Chondrocyte (in vitro differentiated cells): ENCODE data around the gene ZNF630. TPM values are rescaled to one million over a fixed set of nuclear protein-coding genes. Genes with fewer than 3 reads are reported as not detected.
"Not testable (repeated sequence)": the region's sequence is repeated elsewhere in the genome, so short reads cannot be mapped to it uniquely, and the experiment has no call there.

Experiments used
- DNase-seq: peaks from one replicate; pipeline ENCODE4 v3.0.0; 2021; ENCODE audit warnings: mixed read lengths, low spot score
- H3K27ac Mint-ChIP-seq: one replicate; pipeline ENCODE4 v1.8.0; 2021; ENCODE audit warnings: mild to moderate bottlenecking, moderate library complexity, mixed read lengths; ENCODE audit not compliant: unreplicated experiment
- H3K27me3 Mint-ChIP-seq: 2 replicates; pipeline ENCODE4 v1.8.0; 2021; ENCODE audit warnings: low read depth, mixed read lengths
- H3K36me3 Mint-ChIP-seq: 2 replicates; pipeline ENCODE4 v1.8.0; 2021; ENCODE audit warnings: low read depth, mixed read lengths
- H3K4me1 Mint-ChIP-seq: 2 replicates; pipeline ENCODE4 v1.8.0; 2021; ENCODE audit warnings: low read depth, mild to moderate bottlenecking, mixed read lengths
- H3K4me3 Mint-ChIP-seq: one replicate; pipeline ENCODE4 v1.8.0; 2021; ENCODE audit warnings: mild to moderate bottlenecking, moderate library complexity, mixed read lengths; ENCODE audit not compliant: unreplicated experiment
- H3K9me3 Mint-ChIP-seq: 2 replicates; pipeline ENCODE4 v1.8.0; 2021; ENCODE audit warnings: low read depth, mixed read lengths
- long read RNA-seq: library from polyadenylated mRNA; stranded (forward); transcript quantifications from one replicate; pipeline ENCODE4 v2.0.0, GENCODE V29; 2021
- total RNA-seq: library from RNA; stranded (reverse); gene quantifications from 3 replicates; pipeline ENCODE4 v1.2.1, GENCODE V29; 2021
- TF ChIP-seq, protein P1 (sequence below): fragments of 200-600 bp; sonication (generic); IDR thresholded peaks from 2 replicates; pipeline ENCODE4 v1.5.0; 2021; ENCODE audit warnings: antibody characterized with exemption, mild to moderate bottlenecking, moderate library complexity

Gene ZNF630
- 2.0 to 2.7 TPM (median 2.1 TPM) in 3 replicates for total RNA-seq
- long read RNA-seq = 0 reads

DNA sequence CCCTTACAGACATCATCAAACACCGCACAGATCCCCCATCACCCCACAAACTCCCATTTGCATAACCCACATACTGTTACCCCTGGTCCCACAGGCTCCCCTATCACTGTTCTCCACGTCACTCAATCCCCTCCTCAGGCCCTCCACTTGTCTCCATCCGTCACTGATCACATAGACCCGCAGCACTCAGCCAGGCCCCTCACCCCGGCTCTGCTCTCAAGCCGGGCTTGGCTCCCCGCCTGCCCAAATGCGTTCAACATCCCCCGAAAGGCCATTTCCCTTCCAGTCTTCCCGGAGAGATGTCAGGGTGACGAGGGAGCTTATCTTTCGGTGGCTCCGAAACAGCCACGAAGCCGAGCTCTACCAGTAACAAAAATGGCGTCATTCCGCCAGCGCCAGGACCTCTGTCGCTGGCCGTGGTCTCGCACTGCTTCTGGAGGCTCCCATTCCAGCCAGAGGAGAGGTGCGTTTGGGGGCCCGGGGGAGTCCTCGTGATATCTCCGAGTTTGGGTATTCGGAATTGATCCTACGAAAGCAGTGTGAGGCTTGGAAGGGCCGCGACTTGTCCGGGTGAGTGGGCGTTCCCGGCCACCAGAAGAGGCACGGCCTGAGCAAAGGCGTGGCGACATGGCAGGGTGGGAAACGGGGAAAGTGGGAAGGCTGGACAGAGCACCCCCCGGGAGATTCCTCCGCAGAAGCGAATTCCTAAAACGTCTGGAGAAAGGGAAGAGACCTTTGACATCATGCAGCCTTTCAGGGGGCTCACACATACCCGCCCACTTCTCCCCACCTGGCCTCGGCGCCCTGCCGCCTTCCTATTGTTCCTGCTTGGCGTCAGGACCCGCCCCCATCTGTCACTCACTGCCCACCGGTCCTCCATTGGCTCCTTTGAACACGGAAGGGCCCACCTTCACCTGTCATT, at the start of gene ZNF630:
ZNF630 (minus strand) TSS at position 577 of the 922 bp plus-strand sequence. CDS start 4,754 bp downstream, outside the sequence.
- peak within 1 kb of the TSS; percentile 96 for H3K27ac Mint-ChIP-seq
- peaks cover 7% of the 10 kb centered on the region for H3K4me1 Mint-ChIP-seq
- TF ChIP-seq, protein P1, sequence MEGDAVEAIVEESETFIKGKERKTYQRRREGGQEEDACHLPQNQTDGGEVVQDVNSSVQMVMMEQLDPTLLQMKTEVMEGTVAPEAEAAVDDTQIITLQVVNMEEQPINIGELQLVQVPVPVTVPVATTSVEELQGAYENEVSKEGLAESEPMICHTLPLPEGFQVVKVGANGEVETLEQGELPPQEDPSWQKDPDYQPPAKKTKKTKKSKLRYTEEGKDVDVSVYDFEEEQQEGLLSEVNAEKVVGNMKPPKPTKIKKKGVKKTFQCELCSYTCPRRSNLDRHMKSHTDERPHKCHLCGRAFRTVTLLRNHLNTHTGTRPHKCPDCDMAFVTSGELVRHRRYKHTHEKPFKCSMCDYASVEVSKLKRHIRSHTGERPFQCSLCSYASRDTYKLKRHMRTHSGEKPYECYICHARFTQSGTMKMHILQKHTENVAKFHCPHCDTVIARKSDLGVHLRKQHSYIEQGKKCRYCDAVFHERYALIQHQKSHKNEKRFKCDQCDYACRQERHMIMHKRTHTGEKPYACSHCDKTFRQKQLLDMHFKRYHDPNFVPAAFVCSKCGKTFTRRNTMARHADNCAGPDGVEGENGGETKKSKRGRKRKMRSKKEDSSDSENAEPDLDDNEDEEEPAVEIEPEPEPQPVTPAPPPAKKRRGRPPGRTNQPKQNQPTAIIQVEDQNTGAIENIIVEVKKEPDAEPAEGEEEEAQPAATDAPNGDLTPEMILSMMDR = no peak
- peaks cover 5% of the 10 kb centered on the region for H3K36me3 Mint-ChIP-seq
- peaks cover 16% of the 10 kb centered on the region for H3K9me3 Mint-ChIP-seq
- no peak for DNase-seq
- no peaks in the 10 kb centered on the region for H3K27me3 Mint-ChIP-seq
- peak within 1 kb of the TSS; percentile 91 for H3K4me3 Mint-ChIP-seq

- H3K36me3 Mint-ChIP-seq = peaks cover 1% of the 10 kb centered on the region
- peaks cover 5% of the 10 kb centered on the region for H3K27me3 Mint-ChIP-seq
- TF ChIP-seq, protein P1 = no peak
- H3K4me1 Mint-ChIP-seq = no peaks in the 10 kb centered on the region
- no peak for DNase-seq
- no peak overlapping the region for H3K27ac Mint-ChIP-seq
- H3K4me3 Mint-ChIP-seq = no peak overlapping the region
- H3K9me3 Mint-ChIP-seq = peaks cover 22% of the 10 kb centered on the region
These were observed 36.3 kb upstream of the ZNF630 start for GRCh38 chrX:48107717-48108116.

DNA sequence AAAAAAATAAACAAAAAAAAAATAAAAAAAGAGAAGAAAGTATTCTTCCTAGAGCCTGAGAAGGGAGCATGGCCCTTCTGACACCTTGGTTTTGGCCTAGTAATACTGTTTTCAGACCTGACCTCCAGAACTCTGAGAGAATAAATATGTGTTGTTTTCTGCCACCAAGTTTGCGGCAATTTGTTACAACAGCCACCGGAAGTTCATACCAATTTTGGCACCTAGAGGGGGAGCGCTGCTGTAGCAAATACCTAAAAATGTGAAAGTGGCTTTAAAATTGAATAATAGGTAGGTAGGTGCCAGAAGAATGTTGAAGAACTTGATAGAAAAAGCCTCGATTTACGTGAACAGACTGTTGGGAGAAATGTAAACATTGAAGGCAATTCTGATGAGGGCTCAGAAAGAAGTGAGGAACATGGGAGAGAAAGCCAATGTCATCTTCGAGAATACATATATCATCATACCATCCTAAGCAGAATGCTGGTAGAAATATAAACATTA, 31.5 kb upstream of the ZNF630 start:
- DNase-seq = no peak
- TF ChIP-seq, protein P1 = no peak
- H3K4me1 Mint-ChIP-seq = no peaks in the 10 kb centered on the region
- H3K4me3 Mint-ChIP-seq = no peak overlapping the region
- peaks cover 2% of the 10 kb centered on the region for H3K27me3 Mint-ChIP-seq
- H3K27ac Mint-ChIP-seq = no peak overlapping the region
- H3K36me3 Mint-ChIP-seq = no peaks in the 10 kb centered on the region
- peaks cover 27% of the 10 kb centered on the region for H3K9me3 Mint-ChIP-seq

DNA sequence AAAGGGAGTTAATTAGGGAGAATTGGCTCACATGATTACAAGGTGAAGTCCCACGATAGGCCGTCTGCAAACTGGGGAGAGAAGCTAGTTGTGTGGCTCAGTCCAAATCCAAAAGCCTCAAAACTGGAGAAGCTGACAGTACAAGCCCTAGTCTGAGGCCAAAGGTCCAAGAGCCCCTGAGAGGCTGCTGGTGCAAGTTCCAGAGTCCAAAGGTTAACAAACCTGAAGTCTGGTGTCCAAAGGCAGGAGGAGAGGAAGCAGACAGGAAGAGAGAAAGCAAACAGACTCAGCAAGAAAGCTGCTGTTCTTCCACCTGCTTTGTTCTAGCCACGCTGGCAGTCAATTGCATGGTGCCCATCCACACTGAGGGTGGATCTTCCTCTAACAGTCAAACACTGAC, 30.0 kb upstream of the ZNF630 start:
- TF ChIP-seq, protein P1 = no peak
- no peaks in the 10 kb centered on the region for H3K36me3 Mint-ChIP-seq

DNA sequence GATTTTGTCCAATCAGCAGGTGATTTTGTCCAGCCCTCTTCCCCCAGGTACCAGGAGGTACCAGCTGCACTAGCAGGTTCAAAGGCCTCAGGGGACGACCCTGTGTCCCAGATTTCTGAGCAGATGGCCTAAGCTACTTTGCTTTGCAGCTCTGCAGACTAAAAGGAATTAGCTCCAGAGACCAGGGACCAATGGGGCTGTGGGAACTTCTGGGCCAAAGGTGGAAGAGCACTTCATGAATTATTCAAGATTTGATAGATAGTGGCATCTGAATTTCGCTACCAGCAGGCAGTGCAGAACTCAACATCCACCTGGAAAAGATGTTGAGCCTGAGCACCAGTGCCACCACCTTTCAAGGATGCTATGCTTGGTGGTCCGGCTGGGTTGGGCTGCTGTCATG, 21.1 kb upstream of the ZNF630 start:
- not testable (repeated sequence) for DNase-seq, H3K4me1 Mint-ChIP-seq, H3K36me3 Mint-ChIP-seq, H3K4me3 Mint-ChIP-seq, H3K9me3 Mint-ChIP-seq, H3K27ac Mint-ChIP-seq, H3K27me3 Mint-ChIP-seq

More for the DNA sequence above, 30.0 kb upstream of the ZNF630 start:
- no peak for DNase-seq
- Mint-ChIP-seq H3K27me3 (peaks cover 2% of the 10 kb centered on the region), H3K4me1 (no peaks in the 10 kb centered on the region), H3K4me3 (no peak overlapping the region), H3K9me3 (peaks cover 27% of the 10 kb centered on the region), H3K27ac (no peak overlapping the region)
